T-helper 2 cell treated with Interferon-gamma antibody and Interleukin-4, amounts not matched to agents 5 μg/mL and 100 μg/mL, for 36 hours (primary cell): ENCODE measurements around the gene PTPRN2.

Source experiments
- DNase-seq: peaks from one replicate; pipeline ENCODE4 v3.0.0; 2021; ENCODE audit warnings: low spot score
- H3K27ac Mint-ChIP-seq: one replicate; pipeline ENCODE4 v1.8.0; 2021; ENCODE audit warnings: mild to moderate bottlenecking, mixed read lengths
- H3K27me3 Mint-ChIP-seq: one replicate; pipeline ENCODE4 v1.8.0; 2021; ENCODE audit warnings: low read depth, mixed read lengths
- H3K36me3 Mint-ChIP-seq: one replicate; pipeline ENCODE4 v1.8.0; 2021; ENCODE audit warnings: low read depth, mixed read lengths
- H3K4me1 Mint-ChIP-seq: one replicate; pipeline ENCODE4 v1.8.0; 2021; ENCODE audit warnings: low read depth, mixed read lengths
- H3K4me3 Mint-ChIP-seq: one replicate; pipeline ENCODE4 v1.8.0; 2022; ENCODE audit warnings: mild to moderate bottlenecking, moderate library complexity, mixed read lengths
- H3K9me3 Mint-ChIP-seq: one replicate; pipeline ENCODE4 v1.8.0; 2021; ENCODE audit warnings: mixed read lengths

Gene PTPRN2

GRCh38 chr7:158028290-158028941, 559.2 kb downstream of the PTPRN2 start:
- Mint-ChIP-seq H3K27me3 (no peaks in the 10 kb centered on the region), H3K9me3 (peaks cover 5% of the 10 kb centered on the region)

DNA sequence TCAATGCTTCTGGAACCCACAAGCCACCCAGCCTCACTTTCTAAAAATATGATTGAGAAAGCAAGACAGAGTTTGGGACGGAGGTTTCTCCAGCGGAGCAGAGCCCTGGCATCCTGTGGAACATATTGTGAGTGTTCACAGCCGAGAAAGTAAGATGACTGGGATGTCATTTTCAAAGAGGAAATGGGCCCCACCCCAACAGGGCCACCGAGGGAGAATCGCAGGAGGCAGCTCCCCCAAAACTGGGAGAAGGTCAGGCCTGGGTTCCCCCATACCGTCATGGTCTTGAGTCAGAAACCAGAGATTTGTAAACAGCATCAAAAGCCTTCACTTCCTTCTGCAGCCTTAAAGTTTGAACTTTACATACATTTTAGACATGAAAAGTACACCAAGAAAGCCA, 560.0 kb downstream of the PTPRN2 start:
- Mint-ChIP-seq H3K9me3 (no peaks in the 10 kb centered on the region), H3K36me3 (no peaks in the 10 kb centered on the region), H3K27me3 (no peaks in the 10 kb centered on the region), H3K4me3 (no peak overlapping the region), H3K27ac (no peak overlapping the region), H3K4me1 (no peaks in the 10 kb centered on the region)
- no peak for DNase-seq

More at GRCh38 chr7:158028290-158028941, 559.2 kb downstream of the PTPRN2 start:
- no peaks in the 10 kb centered on the region for H3K36me3 Mint-ChIP-seq
- H3K27ac Mint-ChIP-seq: no peak overlapping the region
- DNase-seq: no peak
- no peak overlapping the region for H3K4me3 Mint-ChIP-seq
- no peaks in the 10 kb centered on the region for H3K4me1 Mint-ChIP-seq

DNA sequence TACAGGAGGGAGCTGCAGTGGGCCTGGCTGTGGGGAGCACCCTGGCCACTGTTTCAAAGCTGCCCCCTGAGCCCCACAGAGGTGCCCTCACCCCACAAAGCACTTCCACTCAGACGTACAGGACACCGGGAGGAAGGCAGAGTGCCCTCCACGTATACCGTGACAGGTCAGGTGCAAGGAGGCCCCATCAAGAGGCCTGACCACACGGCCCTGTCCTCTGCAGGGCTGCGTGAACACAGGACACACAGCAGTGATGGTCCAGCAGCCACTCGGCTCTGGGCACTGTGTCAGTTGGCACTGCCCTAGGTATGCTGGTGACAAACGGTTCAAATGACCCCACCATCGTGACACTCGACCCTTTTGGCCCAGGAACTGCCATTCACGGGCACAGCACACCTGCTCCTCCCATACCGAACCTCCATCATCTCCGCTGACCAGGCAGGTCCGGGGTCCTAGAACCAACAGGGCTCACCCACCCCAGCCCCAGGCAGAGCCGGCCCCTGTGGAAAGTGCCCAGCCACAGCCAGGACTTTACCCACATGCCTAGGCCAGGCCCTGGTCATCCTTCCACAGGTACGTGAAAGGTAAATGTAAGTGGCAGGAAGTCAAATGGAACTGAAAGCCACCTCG, 560.9 kb downstream of the PTPRN2 start:
- no peak for DNase-seq
- Mint-ChIP-seq H3K4me3 (no peak overlapping the region), H3K4me1 (no peaks in the 10 kb centered on the region), H3K36me3 (no peaks in the 10 kb centered on the region), H3K9me3 (no peaks in the 10 kb centered on the region), H3K27ac (no peak overlapping the region), H3K27me3 (no peaks in the 10 kb centered on the region)

GRCh38 chr7:158025686-158026600, 561.7 kb downstream of the PTPRN2 start:
- no peaks in the 10 kb centered on the region for H3K27me3 Mint-ChIP-seq
- DNase-seq: no peak
- no peaks in the 10 kb centered on the region for H3K9me3 Mint-ChIP-seq
- H3K4me1 Mint-ChIP-seq: no peaks in the 10 kb centered on the region
- H3K36me3 Mint-ChIP-seq: no peaks in the 10 kb centered on the region
- no peak overlapping the region for H3K27ac Mint-ChIP-seq
- H3K4me3 Mint-ChIP-seq: no peak overlapping the region

DNA sequence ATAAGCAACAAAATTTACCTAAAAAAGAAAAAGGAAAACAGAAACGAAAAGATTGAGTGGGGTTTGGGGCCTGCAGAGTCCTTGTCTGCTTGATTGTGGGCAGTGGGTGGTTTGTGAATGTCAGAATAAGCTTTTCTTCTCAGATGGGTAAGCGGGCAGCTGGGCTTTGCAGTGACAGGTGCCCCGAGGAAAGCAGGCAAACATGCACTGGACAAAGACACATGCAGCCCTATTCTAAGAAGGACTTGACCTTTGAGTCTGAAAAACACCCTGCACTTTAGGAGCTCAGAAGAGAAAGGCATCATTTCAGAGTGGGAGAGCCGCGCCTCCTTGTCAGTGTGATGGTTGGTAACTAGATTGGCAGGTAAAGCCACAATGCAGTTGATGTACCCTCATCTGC, 562.7 kb downstream of the PTPRN2 start:
- Mint-ChIP-seq H3K9me3 (no peaks in the 10 kb centered on the region), H3K36me3 (no peaks in the 10 kb centered on the region), H3K27ac (no peak overlapping the region), H3K4me3 (no peak overlapping the region), H3K27me3 (no peaks in the 10 kb centered on the region), H3K4me1 (no peaks in the 10 kb centered on the region)
- DNase-seq: no peak

- no peak overlapping the region for H3K27ac Mint-ChIP-seq
- DNase-seq: no peak
- no peaks in the 10 kb centered on the region for H3K4me1 Mint-ChIP-seq
Measured at GRCh38 chr7:158024351-158024715, 563.3 kb downstream of the PTPRN2 start.

GRCh38 chr7:158023681-158024350, 563.8 kb downstream of the PTPRN2 start:
- DNase-seq: no peak
- Mint-ChIP-seq H3K4me1 (no peaks in the 10 kb centered on the region), H3K27ac (no peak overlapping the region), H3K9me3 (no peaks in the 10 kb centered on the region), H3K4me3 (no peak overlapping the region), H3K27me3 (no peaks in the 10 kb centered on the region), H3K36me3 (no peaks in the 10 kb centered on the region)

More at GRCh38 chr7:158024351-158024715, 563.3 kb downstream of the PTPRN2 start:
- H3K36me3 Mint-ChIP-seq: no peaks in the 10 kb centered on the region
- H3K4me3 Mint-ChIP-seq: no peak overlapping the region
- no peaks in the 10 kb centered on the region for H3K9me3 Mint-ChIP-seq
- no peaks in the 10 kb centered on the region for H3K27me3 Mint-ChIP-seq

DNA sequence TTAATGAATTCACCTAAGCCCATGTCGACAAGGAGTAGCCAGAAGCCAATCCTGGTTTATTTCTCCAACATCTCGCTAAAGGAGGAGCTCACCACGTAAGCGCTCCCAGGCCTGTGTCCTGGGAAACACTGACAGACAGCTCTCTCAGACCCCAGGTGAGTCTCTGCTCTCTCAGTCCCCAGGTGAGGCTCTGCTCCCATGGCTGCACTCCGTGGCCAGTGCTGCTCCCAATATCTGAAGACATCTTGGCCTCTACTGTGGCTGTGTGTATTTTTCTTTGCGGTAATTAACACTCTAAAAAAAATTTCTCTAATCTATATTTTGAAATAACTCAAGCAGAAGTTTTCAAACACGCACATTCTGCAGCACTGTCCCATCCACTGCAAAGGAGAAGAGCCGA, 564.5 kb downstream of the PTPRN2 start:
- Mint-ChIP-seq H3K4me3 (no peak overlapping the region), H3K27ac (no peak overlapping the region), H3K27me3 (no peaks in the 10 kb centered on the region), H3K36me3 (no peaks in the 10 kb centered on the region), H3K9me3 (no peaks in the 10 kb centered on the region), H3K4me1 (no peaks in the 10 kb centered on the region)
- no peak for DNase-seq

DNA sequence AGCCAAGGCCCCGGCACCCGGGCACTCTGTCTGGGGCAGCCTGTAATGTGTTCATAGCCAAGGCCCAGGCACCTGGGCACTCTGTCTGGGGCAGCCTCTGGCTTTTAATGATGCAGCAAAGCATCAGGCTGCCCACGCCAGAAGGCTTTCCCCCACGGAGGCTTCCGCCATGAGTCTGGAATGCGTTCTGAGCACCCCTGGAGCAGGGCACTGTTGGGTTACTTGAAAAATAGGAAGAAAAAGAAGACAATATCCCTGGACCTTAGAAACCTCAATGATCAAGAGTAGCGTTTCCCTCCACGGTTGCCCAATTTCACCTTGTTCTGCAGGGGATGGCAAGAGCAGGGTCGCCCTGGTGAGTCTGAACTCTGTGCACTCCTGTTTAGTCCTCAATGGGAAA, 565.0 kb downstream of the PTPRN2 start:
- DNase-seq: no peak
- Mint-ChIP-seq H3K9me3 (no peaks in the 10 kb centered on the region), H3K27ac (no peak overlapping the region), H3K36me3 (no peaks in the 10 kb centered on the region), H3K27me3 (no peaks in the 10 kb centered on the region), H3K4me1 (no peaks in the 10 kb centered on the region), H3K4me3 (no peak overlapping the region)

DNA sequence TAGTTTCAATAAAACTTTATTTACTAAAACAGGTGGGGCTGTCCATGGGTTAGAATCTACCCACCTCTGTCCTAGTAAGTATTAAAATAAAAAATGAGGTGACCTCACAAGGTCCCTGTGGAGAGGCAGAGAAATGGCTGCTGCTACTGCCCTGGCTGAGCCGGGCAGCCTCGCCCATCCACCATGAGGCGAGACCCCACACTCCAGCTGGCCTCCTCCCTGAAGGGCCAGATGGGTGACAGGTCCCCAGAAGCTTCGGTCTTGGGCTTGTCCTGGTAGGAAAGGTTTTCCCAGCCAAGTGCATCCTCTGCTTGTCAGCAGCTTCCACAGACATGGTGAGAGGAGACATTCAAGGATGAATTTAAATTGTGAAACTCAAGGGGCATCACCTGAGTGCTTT, 565.8 kb downstream of the PTPRN2 start:
- H3K27me3 Mint-ChIP-seq: no peaks in the 10 kb centered on the region
- H3K36me3 Mint-ChIP-seq: no peaks in the 10 kb centered on the region
- H3K4me3 Mint-ChIP-seq: no peak overlapping the region
- H3K9me3 Mint-ChIP-seq: no peaks in the 10 kb centered on the region
- H3K27ac Mint-ChIP-seq: no peak overlapping the region
- DNase-seq: no peak
- H3K4me1 Mint-ChIP-seq: no peaks in the 10 kb centered on the region

DNA sequence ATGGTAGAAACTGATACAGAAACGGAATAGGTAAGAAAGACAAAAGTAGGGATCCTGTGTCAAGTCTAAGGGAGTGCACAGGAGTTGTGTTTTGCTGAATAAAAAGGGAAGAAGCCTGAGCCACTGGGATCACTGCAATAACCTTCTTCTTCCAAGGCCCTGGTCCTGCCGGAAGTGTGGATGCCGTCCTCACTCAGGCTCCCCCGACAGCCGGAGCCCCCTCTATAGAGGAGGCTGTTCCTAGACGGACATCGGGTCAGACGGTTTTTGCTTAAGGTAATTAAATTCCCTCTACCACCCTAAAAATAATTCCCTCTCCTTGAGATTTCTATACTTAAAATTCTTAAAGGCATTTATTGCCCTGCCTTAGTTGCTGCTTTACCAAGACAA, 566.9 kb downstream of the PTPRN2 start:
- Mint-ChIP-seq H3K9me3 (no peaks in the 10 kb centered on the region), H3K36me3 (no peaks in the 10 kb centered on the region), H3K4me1 (no peaks in the 10 kb centered on the region), H3K27ac (no peak overlapping the region), H3K4me3 (no peak overlapping the region), H3K27me3 (no peaks in the 10 kb centered on the region)
- no peak for DNase-seq

GRCh38 chr7:158019726-158020705, 567.6 kb downstream of the PTPRN2 start:
- no peaks in the 10 kb centered on the region for H3K4me1 Mint-ChIP-seq
- H3K27me3 Mint-ChIP-seq: no peaks in the 10 kb centered on the region
- no peaks in the 10 kb centered on the region for H3K36me3 Mint-ChIP-seq
- H3K4me3 Mint-ChIP-seq: no peak overlapping the region
- no peak for DNase-seq
- H3K9me3 Mint-ChIP-seq: no peaks in the 10 kb centered on the region
- H3K27ac Mint-ChIP-seq: no peak overlapping the region
